WERI-Rb-1 (cell line): Measurements from ENCODE around the gene CHADL.

Source experiments
- DNase-seq: peaks from one replicate; pipeline ENCODE4 v3.0.0-alpha.2; 2020
- H3K27ac ChIP-seq: fragments of 250-450 bp; sonication (Bioruptor Pico); 2 replicates; pipeline ENCODE4 v1.5.1; 2020; ENCODE audit warnings: mild to moderate bottlenecking, moderate library complexity
- H3K27me3 ChIP-seq: fragments of 250-450 bp; sonication (Bioruptor Pico); 2 replicates; pipeline ENCODE4 v1.5.1; 2021; ENCODE audit warnings: mild to moderate bottlenecking, low read depth, moderate library complexity; ENCODE audit not compliant: insufficient read depth, severe bottlenecking
- H3K36me3 ChIP-seq: fragments of 250-450 bp; sonication (Bioruptor Pico); 2 replicates; pipeline ENCODE4 v1.5.1; 2020; ENCODE audit warnings: mild to moderate bottlenecking, moderate library complexity
- H3K4me3 ChIP-seq: 2 replicates; pipeline ENCODE4 v1.5.1; 2011; ENCODE audit warnings: low read depth, mild to moderate bottlenecking, control low read depth, low read length
- H3K9me3 ChIP-seq: fragments of 250-450 bp; sonication (Bioruptor Pico); 2 replicates; pipeline ENCODE4 v1.5.1; 2021; ENCODE audit warnings: mild to moderate bottlenecking, moderate library complexity; ENCODE audit not compliant: severe bottlenecking
- TF ChIP-seq, protein P1 (sequence below): IDR thresholded peaks from 2 replicates; pipeline ENCODE4 v1.5.1; 2011; ENCODE audit warnings: low read depth, mild to moderate bottlenecking, control low read depth, inconsistent platforms, low read length

CHADL gene, protein sequence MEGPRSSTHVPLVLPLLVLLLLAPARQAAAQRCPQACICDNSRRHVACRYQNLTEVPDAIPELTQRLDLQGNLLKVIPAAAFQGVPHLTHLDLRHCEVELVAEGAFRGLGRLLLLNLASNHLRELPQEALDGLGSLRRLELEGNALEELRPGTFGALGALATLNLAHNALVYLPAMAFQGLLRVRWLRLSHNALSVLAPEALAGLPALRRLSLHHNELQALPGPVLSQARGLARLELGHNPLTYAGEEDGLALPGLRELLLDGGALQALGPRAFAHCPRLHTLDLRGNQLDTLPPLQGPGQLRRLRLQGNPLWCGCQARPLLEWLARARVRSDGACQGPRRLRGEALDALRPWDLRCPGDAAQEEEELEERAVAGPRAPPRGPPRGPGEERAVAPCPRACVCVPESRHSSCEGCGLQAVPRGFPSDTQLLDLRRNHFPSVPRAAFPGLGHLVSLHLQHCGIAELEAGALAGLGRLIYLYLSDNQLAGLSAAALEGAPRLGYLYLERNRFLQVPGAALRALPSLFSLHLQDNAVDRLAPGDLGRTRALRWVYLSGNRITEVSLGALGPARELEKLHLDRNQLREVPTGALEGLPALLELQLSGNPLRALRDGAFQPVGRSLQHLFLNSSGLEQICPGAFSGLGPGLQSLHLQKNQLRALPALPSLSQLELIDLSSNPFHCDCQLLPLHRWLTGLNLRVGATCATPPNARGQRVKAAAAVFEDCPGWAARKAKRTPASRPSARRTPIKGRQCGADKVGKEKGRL

DNA sequence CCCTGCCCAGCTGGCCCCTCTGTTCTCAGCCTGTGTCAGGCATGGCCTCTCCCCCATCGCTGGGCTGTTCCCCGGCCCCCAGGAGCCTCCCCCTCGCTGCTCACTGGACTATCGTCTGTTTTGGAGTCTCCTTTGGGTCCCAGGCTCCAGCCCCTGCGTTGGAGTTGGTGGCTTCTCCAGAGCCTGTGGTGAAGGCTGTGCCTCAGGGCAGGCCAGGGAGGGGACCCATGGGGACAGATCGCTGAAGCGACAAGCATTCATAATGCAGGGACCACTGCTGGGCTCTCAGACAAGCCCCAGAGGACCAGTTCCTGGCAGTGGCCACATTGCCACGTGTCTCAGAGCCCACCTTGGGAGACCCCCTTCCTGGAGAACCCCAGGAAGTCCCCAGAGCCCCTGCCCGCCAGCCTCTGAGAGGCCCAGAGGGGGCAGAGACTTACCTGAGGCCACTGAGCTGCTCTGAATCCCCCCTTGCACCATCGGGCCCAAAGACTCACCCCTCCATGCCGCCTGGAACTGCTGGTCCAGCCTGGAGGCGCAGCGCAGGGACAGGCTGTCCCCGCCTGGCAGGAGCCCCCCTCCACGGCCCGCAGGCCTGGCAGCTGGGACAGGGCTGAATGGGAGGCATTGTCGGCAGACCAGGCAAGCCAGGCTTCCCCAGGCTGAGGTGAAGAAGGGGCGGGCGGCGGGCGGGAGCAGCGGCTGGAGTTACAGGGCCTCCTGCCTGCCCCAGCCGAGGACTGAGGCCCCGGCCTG is at the start of gene CHADL:
Gene CHADL (minus strand): TSS at position 555 of the 756 bp plus-strand sequence. CDS start 50 bp downstream, at position 505.
- no peak within 1 kb of the TSS for H3K27ac ChIP-seq
- H3K9me3 ChIP-seq: no peaks in the 10 kb centered on the region
- H3K27me3 ChIP-seq: no peaks in the 10 kb centered on the region
- TF ChIP-seq, protein P1, sequence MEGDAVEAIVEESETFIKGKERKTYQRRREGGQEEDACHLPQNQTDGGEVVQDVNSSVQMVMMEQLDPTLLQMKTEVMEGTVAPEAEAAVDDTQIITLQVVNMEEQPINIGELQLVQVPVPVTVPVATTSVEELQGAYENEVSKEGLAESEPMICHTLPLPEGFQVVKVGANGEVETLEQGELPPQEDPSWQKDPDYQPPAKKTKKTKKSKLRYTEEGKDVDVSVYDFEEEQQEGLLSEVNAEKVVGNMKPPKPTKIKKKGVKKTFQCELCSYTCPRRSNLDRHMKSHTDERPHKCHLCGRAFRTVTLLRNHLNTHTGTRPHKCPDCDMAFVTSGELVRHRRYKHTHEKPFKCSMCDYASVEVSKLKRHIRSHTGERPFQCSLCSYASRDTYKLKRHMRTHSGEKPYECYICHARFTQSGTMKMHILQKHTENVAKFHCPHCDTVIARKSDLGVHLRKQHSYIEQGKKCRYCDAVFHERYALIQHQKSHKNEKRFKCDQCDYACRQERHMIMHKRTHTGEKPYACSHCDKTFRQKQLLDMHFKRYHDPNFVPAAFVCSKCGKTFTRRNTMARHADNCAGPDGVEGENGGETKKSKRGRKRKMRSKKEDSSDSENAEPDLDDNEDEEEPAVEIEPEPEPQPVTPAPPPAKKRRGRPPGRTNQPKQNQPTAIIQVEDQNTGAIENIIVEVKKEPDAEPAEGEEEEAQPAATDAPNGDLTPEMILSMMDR: no peak
- peak; percentile 30 for DNase-seq
- no peak within 1 kb of the TSS for H3K4me3 ChIP-seq
- H3K36me3 ChIP-seq: peaks cover under 1% of the 10 kb centered on the region; the same call in 1 of the 2 replicates

DNA sequence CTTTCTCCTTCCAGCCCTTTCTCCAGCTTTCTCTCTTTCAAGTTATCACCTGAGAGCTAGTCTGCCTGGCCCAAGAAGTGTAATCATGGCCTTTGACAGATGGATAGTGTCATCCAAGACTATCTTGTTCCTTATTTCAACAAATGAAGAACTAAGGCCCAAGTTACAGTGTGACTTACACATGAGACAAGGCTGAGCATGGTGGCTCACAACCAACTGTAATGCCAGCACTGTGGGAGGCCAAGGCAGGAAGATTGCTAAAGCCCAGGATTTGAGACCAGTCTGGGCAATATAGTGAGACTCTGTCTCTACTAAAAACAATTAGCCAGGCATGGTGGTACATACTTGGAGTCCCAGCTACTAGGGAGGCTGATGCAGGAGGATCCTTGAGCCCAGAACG is 48.9 kb upstream of the CHADL start:
- Histone ChIP-seq H3K36me3 (peaks cover 8% of the 10 kb centered on the region), H3K27me3 (no peaks in the 10 kb centered on the region), H3K27ac (no peak overlapping the region), H3K9me3 (peaks cover 4% of the 10 kb centered on the region), H3K4me3 (no peak overlapping the region)
- TF ChIP-seq, protein P1: no peak
- DNase-seq: no peak

DNA sequence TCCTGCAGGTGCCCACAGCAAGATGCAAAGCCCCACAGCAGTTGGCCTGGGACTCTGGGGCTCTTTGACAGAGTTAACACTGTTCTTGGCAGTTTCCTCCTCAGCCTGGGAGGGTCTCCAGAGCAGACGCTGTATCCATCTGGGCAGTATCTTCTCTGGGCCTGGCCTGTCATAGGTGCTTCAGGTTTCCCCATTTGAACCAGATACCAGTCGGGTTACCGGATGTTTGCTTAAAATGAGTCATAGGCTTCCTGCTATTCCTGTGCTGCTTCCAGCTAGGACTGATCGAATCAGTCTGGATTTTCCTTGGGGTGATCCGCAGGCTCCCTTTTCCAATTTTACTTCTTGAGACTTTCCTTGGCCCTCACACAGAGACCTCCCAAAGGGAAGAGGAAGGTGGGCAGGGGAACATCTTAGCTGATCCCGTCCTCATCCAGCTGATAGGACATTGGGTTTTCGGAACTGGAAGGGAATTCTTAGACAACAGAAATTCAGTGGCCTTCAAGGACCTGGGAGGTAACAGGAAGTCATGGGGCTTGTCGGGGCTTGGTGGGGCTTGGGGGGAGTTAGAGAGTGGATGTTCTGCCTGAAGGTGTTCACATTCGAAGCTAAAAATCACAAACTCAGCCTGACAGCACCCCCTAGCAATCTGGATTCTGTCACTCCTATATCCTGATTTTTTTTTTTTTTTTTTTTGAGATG is 47.7 kb upstream of the CHADL start:
- TF ChIP-seq, protein P1: no peak
- no peaks in the 10 kb centered on the region for H3K27me3 ChIP-seq
- no peak for DNase-seq
- peaks cover 3% of the 10 kb centered on the region for H3K9me3 ChIP-seq
- H3K4me3 ChIP-seq: no peak overlapping the region
- no peak overlapping the region for H3K27ac ChIP-seq
- peaks cover 21% of the 10 kb centered on the region for H3K36me3 ChIP-seq

DNA sequence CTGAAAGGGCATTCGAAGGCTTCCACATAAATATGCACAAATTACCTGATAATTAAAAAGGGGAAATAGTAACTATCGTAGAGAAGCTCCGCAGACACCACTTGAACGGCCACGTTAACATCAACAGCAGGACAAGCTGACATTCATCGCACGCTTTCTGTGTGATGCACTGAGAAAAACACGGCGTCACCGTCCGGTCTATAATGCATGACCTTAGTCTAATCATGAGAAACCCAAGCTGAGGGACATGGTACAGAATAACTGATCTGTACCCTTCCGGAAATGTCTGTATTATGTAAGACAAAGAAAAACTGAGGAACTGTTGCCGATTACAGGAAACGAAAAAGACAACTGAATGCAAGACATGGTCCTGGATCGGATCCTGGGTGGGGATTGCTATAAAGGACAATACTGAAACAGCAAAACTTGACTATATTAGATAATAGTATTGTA is 45.9 kb upstream of the CHADL start:
- Histone ChIP-seq H3K27ac (peak overlapping the region; percentile 62), H3K36me3 (peaks cover 35% of the 10 kb centered on the region), H3K9me3 (no peaks in the 10 kb centered on the region), H3K4me3 (peak overlapping the region; percentile 76), H3K27me3 (no peaks in the 10 kb centered on the region)
- TF ChIP-seq, protein P1: no peak
- DNase-seq: peak; percentile 21
